Heart left ventricle (tissue), 13 donors: ENCODE data around the gene CELF5.

ENCODE experiments used
- CTCF ChIP-seq, 12 donors: fragments of 200-600 bp; sonication (generic) in 4 of 12; IDR thresholded peaks; one replicate each; pipeline versions ENCODE4 v1.5.0 to v1.8.0; 2018 to 2022; ENCODE audit warnings: antibody characterized with exemption in 12 of 12, mild to moderate bottlenecking in 5 of 12
- POLR2A ChIP-seq, 2 donors: fragments of 450-650 bp; IDR thresholded peaks; one replicate each; pipeline ENCODE4 v1.6.1; 2017; ENCODE audit warnings: antibody characterized with exemption in 2 of 2, mild to moderate bottlenecking in 2 of 2, moderate library complexity in 2 of 2
- donor health status: ischemic (EF 13 %, LVEDD 7.1; RV severe dilation, severe dysfunction).
- donor health status: DM: no; HTN: yes; CAD: no.
- donor health status: DM: no; HTN: no; CAD: no.
- donor health status: ischemic (EF 25% LVEDD 6.9; RV normal size, moderate dysfunction).
- donor health status: ischemic (EF 25% LVEDD 5.7; RV mildly dilated, moderate dysfunction).
- donor health status: ischemic (EF 35%, LVEDD 5.7; RV mildly dilated, moderate dysfunction).
- donor health status: nonischemic (EF 11% LVEDD 7.7; RV severe dilation, severe dysfunction).
- donor health status: DM: yes; HTN: yes; CAD: no.
- donor health status: PGD.
- donor health status: ischemic (EF 29% LVEDD 5.4; RV normal size, mild dysfunction).
- donor health status: nonischemic (EF 23%, LVEDD 6.1; RV moderate dilation, normal function).

GRCh38 chr19:3265432-3265831, 41.0 kb downstream of the CELF5 start:
- TF ChIP-seq CTCF (IDR thresholded peaks at IDR 0.05), result no peak
- TF ChIP-seq POLR2A (IDR thresholded peaks at IDR 0.05), result no peak
